ENCODE data around the gene IDH3B.
"Not testable (repeated sequence)": the region's sequence is repeated elsewhere in the genome, so short reads cannot be mapped to it uniquely, and the experiment has no call there.

Gene IDH3B

DNA sequence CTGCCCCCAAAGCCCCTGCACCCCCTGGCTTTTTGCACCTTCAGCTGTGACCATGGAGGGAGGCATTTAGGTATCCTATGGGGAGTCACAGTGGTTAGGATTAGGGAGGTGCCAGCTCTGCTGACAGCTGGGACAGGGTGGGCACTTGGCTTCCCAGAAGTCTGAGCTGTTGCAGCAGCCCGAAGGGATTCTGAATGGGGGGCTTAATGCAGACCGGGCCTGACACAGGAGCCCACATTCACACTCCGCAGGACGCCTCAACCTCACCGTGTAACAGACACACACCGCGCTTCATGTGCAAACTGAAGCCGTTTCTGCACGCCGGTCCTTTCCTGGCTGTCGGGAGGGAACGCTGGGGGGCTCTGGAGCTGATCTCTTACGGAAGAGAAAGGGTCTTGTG, 30.5 kb upstream of the IDH3B start:
- no peak for DNase-seq (ENCODE audit: low spot score)

DNA sequence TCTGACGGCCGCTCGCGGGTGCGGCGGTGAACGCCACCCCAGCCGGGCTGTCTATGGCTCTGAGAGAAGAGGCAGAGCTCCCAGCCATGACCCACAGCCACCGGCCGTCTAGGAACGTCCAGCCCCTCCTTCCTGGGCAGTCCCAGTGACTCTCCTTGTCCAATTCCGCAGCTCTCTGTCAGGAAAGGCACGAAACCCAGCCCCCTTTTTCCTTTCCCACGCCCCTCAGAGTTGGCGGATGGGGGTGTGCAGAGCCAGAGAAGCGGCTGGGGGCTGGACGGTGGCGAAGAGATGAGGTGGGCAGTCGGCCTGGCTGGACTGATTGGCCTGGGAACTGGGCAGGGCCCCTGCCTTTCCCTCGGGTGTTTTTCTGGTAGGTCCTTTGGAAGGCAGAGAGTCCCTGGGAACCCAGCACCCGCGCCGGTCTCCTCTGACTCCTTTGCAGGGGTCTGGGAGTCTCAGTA, 30.0 kb upstream of the IDH3B start:
- peak; percentile 44 for DNase-seq (ENCODE audit: low spot score)

DNA sequence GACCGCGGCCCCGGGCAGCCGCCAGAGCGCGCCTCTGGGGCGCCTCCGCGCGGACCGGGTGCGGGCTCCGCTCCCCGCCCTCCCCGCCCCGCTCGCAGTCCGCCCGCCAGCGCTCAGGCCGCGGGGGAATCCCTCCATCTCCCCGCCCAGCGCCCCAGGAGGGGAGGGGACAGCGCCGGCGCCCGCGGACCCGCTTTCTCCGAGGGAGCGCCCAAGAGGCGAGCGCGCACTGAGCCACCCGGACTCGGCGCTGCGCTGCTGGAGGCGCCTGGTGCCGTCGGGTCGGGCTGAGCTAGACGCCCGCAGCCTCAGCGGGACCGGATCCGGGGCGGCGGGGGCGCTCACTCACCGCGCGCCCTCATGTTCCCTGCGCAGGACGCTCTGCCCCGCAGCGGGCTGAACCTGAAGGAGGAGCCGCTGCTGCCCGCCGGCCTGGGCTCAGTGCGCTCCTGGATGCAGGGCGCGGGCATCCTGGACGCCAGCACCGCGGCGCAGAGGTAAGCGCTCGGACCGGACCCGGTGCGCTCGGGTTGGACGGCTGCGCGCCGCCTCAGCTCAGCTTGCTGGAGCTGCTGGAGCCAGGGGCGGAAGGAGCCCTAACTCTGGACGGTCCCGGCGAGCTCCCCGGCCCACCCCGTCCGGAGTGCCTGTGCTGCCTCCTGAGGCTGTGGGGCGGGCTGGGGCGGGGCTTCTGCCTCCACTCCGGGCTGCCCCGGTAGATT, 29.4 kb upstream of the IDH3B start:
- peak; percentile 71 for DNase-seq (ENCODE audit: low spot score)

DNA sequence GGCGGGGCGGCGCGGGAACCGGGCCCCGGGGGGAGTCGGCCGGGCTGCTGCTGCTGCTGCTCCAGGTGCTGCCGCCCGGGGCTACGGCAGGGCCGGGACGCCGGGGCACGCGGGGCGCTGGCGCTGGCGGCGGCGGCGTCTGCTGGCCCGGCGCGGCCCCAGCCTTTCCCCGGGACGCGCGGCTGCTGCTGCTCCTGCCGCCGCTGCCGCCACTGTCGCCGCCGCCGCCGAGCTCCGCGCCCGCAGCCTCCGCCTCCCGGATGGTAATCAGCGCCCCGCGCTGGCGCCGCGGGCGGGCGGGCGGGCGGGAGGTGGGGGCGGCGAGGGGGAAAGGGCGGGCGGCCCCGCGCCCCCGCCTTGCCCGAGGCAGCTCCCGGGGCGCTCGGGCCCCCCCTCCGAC, 28.9 kb upstream of the IDH3B start:
- DNase-seq (ENCODE audit: low spot score) = no peak

- peak; percentile 88 for DNase-seq (ENCODE audit: low spot score)
Observed at GRCh38 chr20:2692036-2692885, 28.2 kb upstream of the IDH3B start, which contains the start of gene EBF4. TSS of gene EBF4 (plus strand) at chr20:2692780. CDS start at chr20:2693646, 866 bp downstream.

DNA sequence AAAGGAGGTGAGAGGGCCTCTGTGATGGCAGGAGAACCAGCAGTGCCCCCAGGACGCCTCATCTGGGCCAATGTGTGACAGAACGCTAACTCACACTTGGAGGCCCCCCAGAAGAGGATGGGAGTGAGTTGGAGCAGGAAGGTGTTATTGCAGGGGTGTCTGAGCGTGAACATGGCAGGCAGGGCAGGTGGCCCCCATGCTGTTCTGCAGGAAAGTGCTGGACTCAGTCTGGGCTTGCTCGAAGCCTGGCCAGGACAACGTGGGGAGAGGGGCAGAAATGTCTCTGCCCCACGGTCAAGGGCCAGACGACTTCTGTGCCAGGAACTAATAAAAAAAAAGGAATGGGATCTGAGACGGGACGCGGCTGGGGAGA, 27.6 kb upstream of the IDH3B start:
- no peak for DNase-seq (ENCODE audit: low spot score)

DNA sequence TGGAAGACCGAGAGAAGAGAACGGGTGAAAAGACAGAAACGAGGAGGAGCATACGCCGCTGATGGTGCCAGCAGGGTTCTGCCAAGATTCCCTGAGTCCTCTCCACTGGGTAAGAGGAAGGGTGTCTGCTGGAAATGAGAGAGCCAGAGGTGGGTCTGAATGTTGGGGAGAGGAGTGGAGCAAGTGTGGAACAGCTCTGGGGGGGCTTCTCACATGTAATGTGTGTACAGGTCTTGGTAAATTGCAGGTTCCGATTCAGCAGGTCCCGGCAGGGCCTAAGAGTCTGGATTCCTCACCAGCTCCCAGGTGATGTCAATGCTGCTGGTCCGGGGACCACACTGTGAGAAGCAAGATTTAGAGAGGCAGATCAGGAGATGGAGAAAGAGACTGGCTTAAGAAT, 27.1 kb upstream of the IDH3B start:
- no peak for DNase-seq (ENCODE audit: low spot score)

DNA sequence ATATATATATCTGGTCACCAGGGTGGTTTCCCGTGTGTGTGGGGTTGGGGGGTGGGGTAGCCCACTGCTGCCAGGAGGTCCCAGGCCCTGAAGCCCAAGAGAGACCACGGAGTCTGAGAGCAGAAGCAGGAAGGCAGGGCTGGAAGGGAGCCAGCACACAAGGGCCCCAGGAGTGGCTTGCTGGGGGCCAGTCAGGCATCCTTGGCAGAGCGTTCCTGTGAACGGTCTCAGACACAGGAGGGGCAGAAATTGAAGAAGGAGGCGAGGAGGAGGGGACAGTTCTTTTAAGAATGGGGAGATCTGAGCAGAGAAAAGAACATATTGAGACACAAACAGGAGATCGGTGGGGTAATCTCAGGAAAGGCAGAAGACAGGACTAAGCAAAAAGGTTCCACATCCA, 26.7 kb upstream of the IDH3B start:
- no peak for DNase-seq (ENCODE audit: low spot score)

- DNase-seq (ENCODE audit: low spot score) = no peak
Observed at GRCh38 chr20:2690213-2690612, 26.2 kb upstream of the IDH3B start.

DNA sequence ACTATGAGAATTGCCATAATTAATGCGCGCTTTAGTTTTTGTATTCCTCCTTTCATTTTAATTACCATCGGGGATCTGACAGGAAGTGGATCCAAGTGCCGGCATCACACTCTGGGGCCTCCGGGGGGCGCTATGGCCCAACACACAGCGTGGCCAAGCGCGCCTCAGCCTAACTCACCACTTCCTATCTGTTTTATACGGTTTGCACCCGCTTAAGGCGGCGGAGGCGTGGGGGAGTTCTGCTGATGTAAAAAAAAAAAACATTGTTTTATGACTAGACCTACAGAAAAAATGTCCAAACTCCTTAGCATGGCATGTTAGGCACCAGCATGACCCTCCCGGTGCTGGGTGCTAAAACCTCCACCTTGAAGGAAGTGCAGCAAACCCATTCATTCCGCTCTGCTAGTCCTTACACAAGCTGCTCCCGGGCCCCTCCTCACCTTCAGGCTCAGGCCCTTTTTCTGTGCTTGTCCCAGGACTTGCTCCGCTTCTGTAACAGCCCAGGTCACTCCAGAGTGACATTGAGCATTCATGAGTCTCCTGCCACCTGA, 24.1 kb upstream of the IDH3B start:
- peak; percentile 84 for DNase-seq (ENCODE audit: low spot score)

- no peak for DNase-seq (ENCODE audit: low spot score)
Observed at GRCh38 chr20:2687514-2687913, 23.5 kb upstream of the IDH3B start.

DNA sequence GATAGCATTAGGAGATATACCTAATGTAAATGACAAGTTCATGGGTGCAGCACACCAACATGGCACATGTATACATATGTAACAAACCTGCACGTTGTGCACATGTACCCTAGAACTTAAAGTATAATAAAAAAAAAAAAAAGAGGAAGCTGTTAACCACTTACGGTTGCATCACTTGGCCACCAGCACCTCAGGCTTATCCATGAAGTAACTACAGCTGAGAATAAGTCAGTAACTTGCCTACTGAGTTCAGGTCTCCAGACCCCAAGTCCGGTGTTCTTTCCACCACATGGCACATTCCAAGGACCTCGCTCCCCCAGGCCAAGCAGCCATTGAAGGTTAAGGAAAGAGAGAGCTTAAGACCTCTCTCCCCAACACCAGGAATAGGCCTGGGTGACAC, 20.8 kb upstream of the IDH3B start:
- not testable (repeated sequence) for DNase-seq (ENCODE audit: low spot score)

GRCh38 chr20:2682040-2682439, 18.0 kb upstream of the IDH3B start:
- DNase-seq (ENCODE audit: low spot score) = not testable (repeated sequence)

GRCh38 chr20:2680046-2680445, 16.0 kb upstream of the IDH3B start:
- DNase-seq (ENCODE audit: low spot score) = no peak

DNA sequence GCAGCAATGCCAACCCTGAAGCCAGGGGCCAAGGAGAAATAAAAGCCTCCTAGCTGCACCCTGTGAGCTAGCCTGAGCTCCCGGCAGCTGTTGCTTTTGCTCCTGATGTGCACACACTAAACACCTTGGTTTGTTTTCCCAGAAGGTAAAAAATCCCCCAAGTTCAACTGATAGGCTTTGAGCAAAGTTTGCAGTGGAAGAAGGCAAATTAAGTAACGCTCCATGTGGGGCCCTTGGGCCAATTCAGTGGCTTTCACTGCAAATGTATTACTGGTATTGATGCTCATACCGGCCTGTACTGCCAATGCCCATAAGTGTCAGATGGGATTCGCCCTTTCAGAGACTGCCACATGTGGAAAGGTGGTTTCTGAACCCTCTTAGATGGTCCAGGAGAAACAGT, 9.4 kb upstream of the IDH3B start:
- no peak for DNase-seq (ENCODE audit: low spot score)

GRCh38 chr20:2672446-2672845, 8.4 kb upstream of the IDH3B start:
- no peak for DNase-seq (ENCODE audit: low spot score)

- DNase-seq (ENCODE audit: low spot score) = no peak
Observed at GRCh38 chr20:2671977-2672376, 8.0 kb upstream of the IDH3B start.

- no peak for DNase-seq (ENCODE audit: low spot score)
Observed at GRCh38 chr20:2663364-2663886, 591 bp downstream of the IDH3B start.

DNA sequence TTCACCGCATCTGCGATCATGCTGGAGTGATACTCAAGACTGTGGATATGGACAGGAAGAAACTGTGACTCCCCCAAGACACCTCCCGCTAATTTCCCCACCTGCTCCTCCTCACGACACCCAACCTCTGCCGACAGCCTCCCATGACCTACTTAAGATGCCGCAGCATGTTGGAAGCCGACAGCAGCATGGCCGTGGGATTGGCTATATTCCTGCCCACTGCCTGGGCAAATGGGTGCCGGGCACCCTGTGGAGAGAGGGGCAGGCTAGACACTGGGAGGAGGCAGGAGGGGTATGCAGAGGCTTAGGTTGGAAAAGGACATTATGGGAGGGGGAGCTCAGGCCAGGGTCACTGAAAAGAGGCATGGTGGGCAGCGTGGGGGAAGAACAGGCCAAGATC, 4.5 kb downstream of the IDH3B start:
- no peak for DNase-seq (ENCODE audit: low spot score)

- no peak for DNase-seq (ENCODE audit: low spot score)
Observed at GRCh38 chr20:2658414-2659354, 5.3 kb downstream of the IDH3B start.

- no peak for DNase-seq (ENCODE audit: low spot score)
Observed at GRCh38 chr20:2657674-2658073, 6.3 kb downstream of the IDH3B start.

DNA sequence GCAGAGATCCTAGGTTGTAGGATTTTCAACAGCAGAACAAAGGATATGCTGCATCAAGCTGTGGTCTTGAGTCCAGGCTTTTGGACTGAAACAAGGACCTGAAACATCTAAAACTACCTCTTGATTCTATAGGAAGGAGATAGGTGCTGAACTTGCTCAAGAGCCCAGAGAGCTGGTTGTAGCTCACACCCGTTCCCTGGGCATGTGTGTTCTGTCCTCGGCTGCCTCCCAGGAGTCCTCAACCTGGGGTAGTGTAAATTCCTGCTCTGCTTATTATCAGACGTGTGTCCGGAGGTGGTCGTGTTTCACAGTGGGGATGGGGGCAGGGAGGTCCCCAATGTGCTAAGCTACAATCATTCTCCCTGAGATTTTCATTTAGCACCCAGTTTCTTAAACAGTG, 6.8 kb downstream of the IDH3B start:
- DNase-seq (ENCODE audit: low spot score) = no peak

Data from HuH-7 (cell line).